Stimulated activated CD8-positive, alpha-beta memory T cell treated with anti-CD3 and anti-CD28 coated beads, Interleukin-7, amount 100 ng/mL, for 48 hours (primary cell): Measurements from ENCODE around the gene SOHLH2.

Source experiments
- DNase-seq, 2 donors: peaks; one replicate each; pipeline ENCODE4 v3.0.0-alpha.2; 2020; ENCODE audit warnings: low read depth in 1 of 2; ENCODE audit errors: extremely low read depth in 1 of 2

The SOHLH2 gene

GRCh38 chr13:36190771-36191170 is 23.6 kb downstream of the SOHLH2 start:
- DNase-seq, result no peak

GRCh38 chr13:36188441-36188840 is 25.9 kb downstream of the SOHLH2 start:
- no peak for DNase-seq

- DNase-seq, result no peak
These were observed 30.5 kb downstream of the SOHLH2 start for GRCh38 chr13:36183901-36184300.

GRCh38 chr13:36175621-36176020 is 38.7 kb downstream of the SOHLH2 start:
- no peak for DNase-seq

GRCh38 chr13:36174923-36175322 is 39.4 kb downstream of the SOHLH2 start:
- no peak for DNase-seq

DNA sequence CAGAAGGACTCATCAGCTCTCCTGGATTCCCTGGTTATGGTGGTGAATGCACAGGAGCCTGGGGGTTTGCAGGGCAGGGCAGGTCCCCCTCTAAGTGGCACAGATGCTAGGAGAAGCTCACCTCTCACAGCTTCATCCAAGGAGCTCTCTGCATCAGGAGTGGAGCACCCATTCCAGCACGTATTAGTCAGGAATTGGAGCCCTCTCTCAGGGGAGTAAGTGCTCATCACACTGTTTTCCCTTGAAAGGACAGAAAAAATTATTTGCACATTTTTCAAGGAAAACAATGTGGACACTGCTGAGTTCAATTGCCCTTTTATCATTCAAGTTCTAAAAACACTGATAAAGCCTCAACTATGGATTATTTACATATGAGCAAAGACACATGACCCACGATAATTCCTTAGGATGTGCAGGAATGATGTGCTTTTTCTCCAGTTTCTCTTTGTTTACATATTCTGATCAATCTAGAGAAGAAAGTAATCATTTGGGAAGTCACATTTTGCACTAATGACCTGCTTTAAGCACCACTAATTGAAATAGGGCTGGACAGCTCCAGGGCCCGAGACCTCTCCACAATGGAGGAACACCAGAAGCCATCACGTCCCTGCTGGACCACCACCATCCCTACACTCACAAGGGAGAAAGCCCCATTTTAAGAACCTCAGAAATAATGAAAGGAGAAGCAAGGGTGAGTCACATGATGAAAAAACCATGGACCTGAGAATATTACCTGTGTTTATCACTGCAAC is 40.6 kb downstream of the SOHLH2 start:
- DNase-seq, result no peak

DNA sequence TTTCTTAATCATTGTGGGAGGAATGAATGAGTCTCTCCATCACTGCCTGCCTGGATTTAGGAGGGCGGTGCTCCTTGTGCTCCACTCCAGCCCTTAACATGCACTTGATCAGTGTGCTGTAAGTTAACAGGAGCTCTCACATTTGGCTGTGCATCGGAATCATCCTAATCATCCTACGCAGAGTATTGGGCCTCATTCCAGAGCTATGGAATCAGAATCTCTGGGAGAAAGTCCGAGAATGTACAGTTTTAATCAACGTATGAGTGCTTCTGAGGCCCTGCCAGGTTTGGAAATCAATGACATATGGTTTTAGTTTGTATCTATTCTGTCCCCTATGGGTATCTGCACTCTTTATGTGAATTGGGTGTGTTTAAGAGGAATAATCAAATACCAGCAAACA is 48.3 kb downstream of the SOHLH2 start:
- no peak for DNase-seq

DNA sequence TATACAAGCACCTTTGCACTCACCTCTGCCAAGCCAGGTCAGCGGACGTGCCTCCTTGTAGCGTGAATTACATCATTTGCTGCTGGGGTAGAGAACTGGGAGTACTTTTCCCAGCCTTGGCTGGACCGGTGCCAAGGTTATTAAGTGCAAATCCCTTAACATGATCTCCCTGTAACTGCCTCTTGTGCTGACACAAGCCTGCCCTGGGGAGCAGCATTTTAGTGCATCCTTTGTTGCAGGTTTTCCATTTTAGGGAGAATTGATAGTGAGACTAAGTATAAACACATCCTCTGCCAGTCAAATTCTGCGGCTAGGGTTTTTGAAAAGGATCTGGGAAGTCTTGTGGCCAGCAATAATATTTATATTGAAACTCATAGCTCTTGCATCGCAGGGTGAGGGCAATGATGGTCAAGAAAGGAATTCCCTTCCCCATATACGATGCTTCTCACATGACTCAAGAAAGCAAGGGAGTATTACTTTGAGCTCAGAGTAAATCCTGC is 50.5 kb downstream of the SOHLH2 start:
- DNase-seq, result no peak

DNA sequence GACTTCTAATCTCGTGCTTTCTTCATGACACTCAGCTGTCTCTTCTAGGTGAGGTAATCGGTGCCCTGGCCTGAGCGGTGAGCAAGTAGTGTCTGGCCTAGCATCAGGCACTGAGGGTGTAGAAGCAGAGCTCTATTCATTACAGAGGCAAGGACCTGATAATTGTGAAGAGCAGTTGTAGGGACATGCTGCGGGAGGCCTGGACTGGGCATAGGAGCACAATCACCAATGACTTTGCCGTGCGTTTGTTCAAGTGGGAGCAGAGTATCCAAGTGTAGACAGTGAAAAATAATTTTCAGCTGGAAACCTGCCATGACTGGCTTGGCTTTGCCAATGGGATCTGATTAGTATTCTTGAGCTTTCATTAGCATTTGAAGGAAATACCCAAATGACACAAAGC is 51.1 kb downstream of the SOHLH2 start:
- DNase-seq, result no peak

DNA sequence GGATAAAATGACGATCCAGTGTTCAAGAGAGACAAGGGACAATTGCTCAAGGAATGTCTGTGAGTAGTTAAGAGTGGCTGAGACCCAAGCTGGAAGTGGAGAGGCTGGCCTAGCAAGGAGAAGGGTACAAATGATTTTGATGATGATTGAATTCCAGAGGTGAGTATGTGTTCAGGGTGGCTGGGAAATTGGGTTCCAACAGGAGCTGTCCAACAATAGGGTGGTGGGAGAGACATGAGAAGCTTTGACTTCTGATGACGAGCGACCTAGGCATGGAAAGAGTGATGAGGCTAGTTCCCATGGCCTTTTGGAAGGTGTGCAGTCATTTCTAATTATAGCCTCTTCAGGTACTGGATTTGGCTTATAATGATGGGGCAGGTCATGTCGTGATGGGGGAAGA is 54.1 kb downstream of the SOHLH2 start:
- DNase-seq, result no peak

DNA sequence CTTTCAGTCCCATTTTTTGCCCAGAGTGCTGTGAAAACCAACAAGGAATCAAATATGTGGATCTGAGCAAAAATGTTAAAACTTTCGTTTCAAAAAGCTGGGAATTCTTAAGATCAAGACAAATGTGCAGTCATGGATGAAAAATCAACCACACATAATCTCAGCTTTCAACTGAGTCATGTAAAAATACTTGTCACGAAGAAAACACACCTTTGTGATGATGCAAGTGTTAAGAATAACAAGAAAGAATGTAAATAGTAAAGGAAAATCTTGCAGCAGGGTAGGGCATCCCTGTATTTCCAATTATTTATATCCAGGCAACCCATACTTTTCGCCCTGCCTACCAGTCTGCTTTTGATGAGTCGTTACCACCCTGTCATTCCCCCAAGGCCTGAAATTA is 55.7 kb downstream of the SOHLH2 start:
- no peak for DNase-seq

DNA sequence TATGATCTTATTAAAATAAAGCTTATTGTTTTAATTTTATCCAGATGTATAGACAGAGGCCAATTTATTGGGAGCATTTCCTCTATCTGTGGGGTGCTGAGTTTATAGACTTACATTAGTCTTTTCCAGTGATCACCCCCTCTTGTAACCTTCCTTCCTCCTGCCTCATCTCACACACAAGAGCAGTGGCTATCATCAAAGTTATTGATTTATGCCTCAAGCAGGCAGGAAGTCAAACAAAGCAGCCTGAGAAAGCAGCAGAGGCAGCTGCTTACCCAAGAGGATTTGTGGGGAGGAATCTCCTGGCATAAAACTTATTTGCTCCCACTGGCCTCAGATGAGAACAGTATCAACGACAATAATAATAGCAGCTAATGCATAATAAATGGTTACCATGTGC is 56.9 kb downstream of the SOHLH2 start:
- no peak for DNase-seq

- DNase-seq, result no peak
These were observed 59.6 kb downstream of the SOHLH2 start for GRCh38 chr13:36154567-36155291.

- no peak for DNase-seq
These were observed 62.8 kb downstream of the SOHLH2 start for GRCh38 chr13:36151591-36151990.

DNA sequence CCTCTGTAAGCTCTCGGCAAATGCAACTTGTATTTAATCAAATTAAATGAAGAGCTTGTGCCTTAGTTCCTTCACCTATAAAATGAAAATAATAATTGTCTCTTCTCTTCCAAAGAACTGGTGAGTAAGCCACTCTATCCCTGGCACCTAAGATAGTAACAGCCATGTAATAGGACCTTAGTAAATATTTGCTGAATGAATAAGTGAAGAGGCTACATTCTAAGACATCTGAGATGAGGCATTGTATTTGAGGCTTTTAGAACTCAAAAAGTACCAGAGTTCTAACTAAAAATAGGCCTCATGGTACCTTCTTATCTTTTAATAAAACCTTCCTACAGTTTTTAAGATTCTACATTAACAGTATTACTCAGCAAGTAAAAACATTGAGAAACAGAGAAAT is 65.9 kb downstream of the SOHLH2 start:
- no peak for DNase-seq

- no peak for DNase-seq
These were observed 67.0 kb downstream of the SOHLH2 start for GRCh38 chr13:36147330-36147729.

DNA sequence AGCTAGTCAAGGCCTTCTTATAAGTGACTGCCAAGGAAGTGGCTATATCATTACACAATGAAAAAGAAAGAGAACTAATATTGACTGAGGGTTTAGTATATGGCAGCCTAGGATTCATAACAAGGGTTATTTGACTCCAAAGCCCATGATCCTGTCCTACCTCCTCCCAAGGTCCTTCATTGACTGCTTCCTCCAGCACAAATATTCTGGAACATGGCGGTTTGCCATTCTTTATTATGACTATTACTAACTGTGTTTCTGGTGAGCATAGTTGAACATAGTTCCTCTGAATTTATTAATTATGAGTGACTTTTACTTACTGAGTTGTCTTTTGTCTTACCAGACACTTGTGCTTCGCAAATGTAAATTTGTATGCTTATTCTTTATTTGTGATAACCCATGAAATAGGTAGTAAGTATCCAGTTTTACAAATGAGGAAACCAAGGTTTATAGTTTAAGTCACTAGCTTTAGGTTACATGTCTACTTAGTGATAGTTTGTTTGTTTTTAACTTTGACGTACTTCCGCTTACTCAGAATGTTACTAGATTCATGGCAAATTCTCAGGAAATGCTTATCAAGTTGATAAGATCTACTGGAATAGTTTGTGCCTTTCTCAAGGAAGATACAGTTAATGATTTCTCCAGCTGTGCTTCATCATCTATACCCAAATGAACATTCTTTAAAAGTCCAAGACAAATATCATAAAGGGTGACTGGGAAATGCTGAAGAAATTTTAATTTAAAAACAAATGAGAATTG is 67.7 kb downstream of the SOHLH2 start:
- DNase-seq, result no peak

DNA sequence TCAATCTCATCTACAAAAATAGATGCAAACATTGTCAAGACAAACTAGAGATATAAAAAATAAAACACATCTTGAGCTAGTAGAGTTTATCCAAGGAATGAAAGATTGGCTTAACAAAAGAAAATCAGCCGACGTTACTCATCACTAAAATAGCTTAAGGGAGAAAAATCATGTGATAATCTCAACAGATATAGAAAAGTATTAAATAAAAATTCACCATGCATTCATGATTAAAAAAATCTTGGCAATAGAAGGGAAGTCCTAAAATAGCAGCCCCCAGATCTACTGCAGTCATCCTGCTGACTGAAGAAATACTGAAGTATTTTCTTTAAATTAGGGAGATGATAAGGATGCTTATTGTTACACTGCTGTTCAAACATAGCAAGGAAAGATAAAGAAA is 70.6 kb downstream of the SOHLH2 start:
- no peak for DNase-seq

GRCh38 chr13:36142735-36143134 is 71.6 kb downstream of the SOHLH2 start:
- no peak for DNase-seq

DNA sequence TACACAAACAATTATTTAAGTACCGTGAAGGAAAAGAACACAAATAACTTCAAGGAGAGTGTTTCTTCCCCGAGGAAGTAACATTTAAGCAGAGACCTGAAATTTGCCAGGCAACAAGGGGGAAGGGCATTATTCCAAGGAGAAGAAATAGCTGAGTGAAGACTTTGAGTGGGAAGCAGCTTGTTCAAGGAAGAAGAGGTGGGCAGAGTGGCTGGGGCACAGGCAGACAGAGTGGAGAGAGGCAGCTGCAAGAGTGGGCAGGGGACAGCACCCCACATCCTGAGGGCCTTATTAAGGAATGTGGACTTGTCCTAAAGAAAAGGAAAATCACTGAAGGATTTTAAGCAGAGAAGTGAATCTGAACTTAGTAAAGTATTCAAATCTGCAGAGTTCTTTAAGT is 78.5 kb downstream of the SOHLH2 start:
- no peak for DNase-seq

DNA sequence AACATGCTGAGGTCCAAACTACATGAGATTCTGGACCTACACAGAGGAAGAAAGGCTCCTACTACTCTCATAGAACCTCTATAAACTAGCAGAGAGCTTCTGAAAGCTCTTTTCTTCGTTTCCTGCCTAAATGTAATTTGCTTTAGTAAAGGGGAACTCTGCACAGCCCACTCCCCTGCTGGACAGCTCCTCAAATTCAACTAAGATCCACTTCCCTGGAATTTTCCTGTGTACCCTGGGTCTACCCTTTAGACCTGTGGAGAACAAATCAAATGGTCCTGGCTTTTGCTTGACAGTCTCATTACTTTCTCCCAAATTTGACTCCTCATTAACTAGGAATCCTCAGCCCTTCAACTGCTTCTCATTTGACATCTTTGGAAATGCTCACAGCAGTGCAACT is 79.7 kb downstream of the SOHLH2 start:
- DNase-seq, result no peak
